Activated T-helper 17 cell treated with anti-CD3 and anti-CD28 coated beads, Interleukin-2, amount 50 U/mL, for 72 hours (primary cell): Measurements from ENCODE around the gene SHISA7. TPM values are rescaled to one million over a fixed set of nuclear protein-coding genes. Genes with fewer than 3 reads are reported as not detected.
A peak's percentile ranks its signal among the peaks of the same experiment; 100 is the strongest.

Experiments
- ATAC-seq: fragments of 150-1000 bp; cut with Tn5 transposase; replicated peaks from 2 replicates; pipeline ENCODE4 v1.10.0; 2021; ENCODE audit warnings: mild to moderate bottlenecking, moderate library complexity
- H3K27ac Mint-ChIP-seq: one replicate; pipeline ENCODE4 v1.8.0; 2022; ENCODE audit warnings: mixed read lengths
- H3K27me3 Mint-ChIP-seq: one replicate; pipeline ENCODE4 v1.8.0; 2022; ENCODE audit warnings: mixed read lengths
- H3K36me3 Mint-ChIP-seq: one replicate; pipeline ENCODE4 v1.8.0; 2022; ENCODE audit warnings: low read depth, mild to moderate bottlenecking, mixed read lengths
- H3K4me1 Mint-ChIP-seq: one replicate; pipeline ENCODE4 v1.8.0; 2022; ENCODE audit warnings: mixed read lengths
- H3K4me3 Mint-ChIP-seq: one replicate; pipeline ENCODE4 v1.8.0; 2022; ENCODE audit warnings: mild to moderate bottlenecking, mixed read lengths
- H3K9me3 Mint-ChIP-seq: one replicate; pipeline ENCODE4 v1.8.0; 2022; ENCODE audit warnings: mixed read lengths
- total RNA-seq, 2 donors: library from RNA; stranded (reverse); gene quantifications; one replicate each; pipeline ENCODE4 v1.2.3, GENCODE V29; 2022

The SHISA7 gene
- total RNA-seq = under 1 TPM in 1 of 2 donors, not detected in 1; 0.11 TPM

- peaks cover 11% of the 10 kb centered on the region for H3K36me3 Mint-ChIP-seq
- peaks cover 53% of the 10 kb centered on the region for H3K27me3 Mint-ChIP-seq
- H3K27ac Mint-ChIP-seq = no peak within 1 kb of the TSS
- H3K9me3 Mint-ChIP-seq = no peaks in the 10 kb centered on the region
- H3K4me3 Mint-ChIP-seq = no peak within 1 kb of the TSS
- no peak for ATAC-seq
- H3K4me1 Mint-ChIP-seq = peaks cover 10% of the 10 kb centered on the region
Observed at GRCh38 chr19:55443045-55443823, at the start of gene SHISA7. SHISA7 (minus strand) TSS chr19:55443300; CDS start chr19:55442863, 437 bp downstream.

GRCh38 chr19:55492362-55492944 lies 49.4 kb upstream of the SHISA7 start:
- Mint-ChIP-seq H3K27ac (no peak overlapping the region), H3K9me3 (no peaks in the 10 kb centered on the region), H3K4me1 (no peaks in the 10 kb centered on the region), H3K27me3 (peaks cover 4% of the 10 kb centered on the region), H3K36me3 (no peaks in the 10 kb centered on the region), H3K4me3 (no peak overlapping the region)
- no peak for ATAC-seq

- H3K9me3 Mint-ChIP-seq = no peaks in the 10 kb centered on the region
- no peak for ATAC-seq
- peaks cover 4% of the 10 kb centered on the region for H3K27me3 Mint-ChIP-seq
- H3K4me3 Mint-ChIP-seq = no peak overlapping the region
- no peaks in the 10 kb centered on the region for H3K4me1 Mint-ChIP-seq
- no peak overlapping the region for H3K27ac Mint-ChIP-seq
- no peaks in the 10 kb centered on the region for H3K36me3 Mint-ChIP-seq
Observed at GRCh38 chr19:55491546-55492360, 48.7 kb upstream of the SHISA7 start.

GRCh38 chr19:55490478-55491432 lies 47.7 kb upstream of the SHISA7 start:
- peaks cover 4% of the 10 kb centered on the region for H3K27me3 Mint-ChIP-seq
- no peak overlapping the region for H3K4me3 Mint-ChIP-seq
- H3K4me1 Mint-ChIP-seq = peaks cover 5% of the 10 kb centered on the region
- no peak overlapping the region for H3K27ac Mint-ChIP-seq
- H3K36me3 Mint-ChIP-seq = no peaks in the 10 kb centered on the region
- no peak for ATAC-seq
- H3K9me3 Mint-ChIP-seq = no peaks in the 10 kb centered on the region

GRCh38 chr19:55489711-55490477 lies 46.8 kb upstream of the SHISA7 start:
- Mint-ChIP-seq H3K27me3 (peaks cover 4% of the 10 kb centered on the region), H3K36me3 (no peaks in the 10 kb centered on the region), H3K9me3 (no peaks in the 10 kb centered on the region), H3K4me3 (no peak overlapping the region), H3K4me1 (peaks cover 5% of the 10 kb centered on the region), H3K27ac (no peak overlapping the region)
- ATAC-seq = no peak

- peaks cover 5% of the 10 kb centered on the region for H3K4me1 Mint-ChIP-seq
- H3K27ac Mint-ChIP-seq = no peak overlapping the region
- ATAC-seq = no peak
- peaks cover 4% of the 10 kb centered on the region for H3K27me3 Mint-ChIP-seq
- no peaks in the 10 kb centered on the region for H3K36me3 Mint-ChIP-seq
- H3K9me3 Mint-ChIP-seq = no peaks in the 10 kb centered on the region
- H3K4me3 Mint-ChIP-seq = no peak overlapping the region
Observed at GRCh38 chr19:55488986-55489710, 46.0 kb upstream of the SHISA7 start.

- Mint-ChIP-seq H3K36me3 (no peaks in the 10 kb centered on the region), H3K4me1 (peaks cover 5% of the 10 kb centered on the region), H3K27me3 (peaks cover 4% of the 10 kb centered on the region), H3K4me3 (peak within 1 kb of the TSS; percentile 39), H3K9me3 (no peaks in the 10 kb centered on the region), H3K27ac (peak within 1 kb of the TSS; percentile 79)
- ATAC-seq = no peak
Observed at GRCh38 chr19:55487924-55488687, 45.0 kb upstream of the SHISA7 start, which contains the start of gene SSC5D. SSC5D (plus strand) TSS chr19:55488436; CDS start chr19:55488590, 154 bp downstream.

- H3K27me3 Mint-ChIP-seq = peaks cover 3% of the 10 kb centered on the region
- H3K36me3 Mint-ChIP-seq = no peaks in the 10 kb centered on the region
- H3K27ac Mint-ChIP-seq = peak overlapping the region; percentile 79
- H3K4me1 Mint-ChIP-seq = peaks cover 5% of the 10 kb centered on the region
- H3K9me3 Mint-ChIP-seq = no peaks in the 10 kb centered on the region
- ATAC-seq = peak; percentile 66
- H3K4me3 Mint-ChIP-seq = peak overlapping the region; percentile 39
Observed at GRCh38 chr19:55486971-55487923, 44.1 kb upstream of the SHISA7 start.

- ATAC-seq = no peak
- Mint-ChIP-seq H3K9me3 (no peaks in the 10 kb centered on the region), H3K4me3 (peak overlapping the region; percentile 70), H3K4me1 (peaks cover 5% of the 10 kb centered on the region), H3K27me3 (no peaks in the 10 kb centered on the region), H3K27ac (peak overlapping the region; percentile 75), H3K36me3 (no peaks in the 10 kb centered on the region)
Observed at GRCh38 chr19:55486043-55486970, 43.2 kb upstream of the SHISA7 start.

- Mint-ChIP-seq H3K36me3 (no peaks in the 10 kb centered on the region), H3K4me1 (peaks cover 5% of the 10 kb centered on the region), H3K9me3 (no peaks in the 10 kb centered on the region), H3K4me3 (peak overlapping the region; percentile 70), H3K27me3 (no peaks in the 10 kb centered on the region), H3K27ac (peak overlapping the region; percentile 75)
- ATAC-seq = no peak
Observed at GRCh38 chr19:55485439-55486011, 42.4 kb upstream of the SHISA7 start.
